GM12801 (cell line): ENCODE measurements around the gene TMEM87A.

Source experiments
- CTCF ChIP-seq: IDR thresholded peaks from one replicate; pipeline ENCODE4 v1.5.1; 2011; ENCODE audit warnings: control low read depth; ENCODE audit not compliant: insufficient read length; ENCODE audit errors: extremely low read depth

TMEM87A gene

GRCh38 chr15:42199126-42199525 is 74.1 kb downstream of the TMEM87A start:
- no peak for TF ChIP-seq CTCF

- no peak for TF ChIP-seq CTCF
These were observed 74.7 kb downstream of the TMEM87A start for GRCh38 chr15:42198516-42198915.

- no peak for TF ChIP-seq CTCF
These were observed 78.7 kb downstream of the TMEM87A start for GRCh38 chr15:42194513-42194912.

- TF ChIP-seq CTCF, result no peak
These were observed 79.8 kb downstream of the TMEM87A start for GRCh38 chr15:42193383-42193782.

- no peak for TF ChIP-seq CTCF
These were observed 81.5 kb downstream of the TMEM87A start for GRCh38 chr15:42191610-42192346.

GRCh38 chr15:42190370-42190769 is 82.9 kb downstream of the TMEM87A start:
- TF ChIP-seq CTCF, result no peak

- TF ChIP-seq CTCF, result no peak
These were observed 87.4 kb downstream of the TMEM87A start for GRCh38 chr15:42185801-42186200.
